Mucosa of rectum (tissue), 2 donors: ENCODE results near the gene FRRS1L.

Source experiments
- H3K27ac ChIP-seq, 2 donors: one replicate each; pipeline ENCODE4 v1.7.0; 2013; ENCODE audit warnings: inconsistent platforms in 2 of 2, low read depth in 2 of 2, low read length in 2 of 2
- H3K27me3 ChIP-seq, 2 donors: one replicate each; pipeline ENCODE4 v1.7.0; 2013; ENCODE audit warnings: low read length in 2 of 2; ENCODE audit not compliant: control insufficient read depth in 2 of 2, insufficient read depth in 2 of 2
- H3K36me3 ChIP-seq, 2 donors: one replicate each; pipeline ENCODE4 v1.7.0; 2013; ENCODE audit warnings: low read length in 2 of 2; ENCODE audit not compliant: control insufficient read depth in 2 of 2, insufficient read depth in 2 of 2
- H3K4me1 ChIP-seq, 2 donors: one replicate each; pipeline ENCODE4 v1.7.0; 2013; ENCODE audit warnings: low read length in 2 of 2, mild to moderate bottlenecking in 1 of 2; ENCODE audit not compliant: control insufficient read depth in 2 of 2, insufficient read depth in 2 of 2
- H3K4me3 ChIP-seq, 2 donors: one replicate each; pipeline ENCODE4 v1.7.0; 2013; ENCODE audit warnings: low read length in 2 of 2
- H3K9ac ChIP-seq, 2 donors: one replicate each; pipeline ENCODE4 v1.7.0; 2013; ENCODE audit warnings: low read length in 2 of 2, low read depth in 1 of 2, mild to moderate bottlenecking in 1 of 2
- H3K9me3 ChIP-seq, 2 donors: one replicate each; pipeline ENCODE4 v1.7.0; 2013; ENCODE audit warnings: low read length in 2 of 2; ENCODE audit not compliant: control insufficient read depth in 2 of 2
- donor health status: healthy.
- donor health status: Normal muscosa, but diverticular disease.

Gene FRRS1L

DNA sequence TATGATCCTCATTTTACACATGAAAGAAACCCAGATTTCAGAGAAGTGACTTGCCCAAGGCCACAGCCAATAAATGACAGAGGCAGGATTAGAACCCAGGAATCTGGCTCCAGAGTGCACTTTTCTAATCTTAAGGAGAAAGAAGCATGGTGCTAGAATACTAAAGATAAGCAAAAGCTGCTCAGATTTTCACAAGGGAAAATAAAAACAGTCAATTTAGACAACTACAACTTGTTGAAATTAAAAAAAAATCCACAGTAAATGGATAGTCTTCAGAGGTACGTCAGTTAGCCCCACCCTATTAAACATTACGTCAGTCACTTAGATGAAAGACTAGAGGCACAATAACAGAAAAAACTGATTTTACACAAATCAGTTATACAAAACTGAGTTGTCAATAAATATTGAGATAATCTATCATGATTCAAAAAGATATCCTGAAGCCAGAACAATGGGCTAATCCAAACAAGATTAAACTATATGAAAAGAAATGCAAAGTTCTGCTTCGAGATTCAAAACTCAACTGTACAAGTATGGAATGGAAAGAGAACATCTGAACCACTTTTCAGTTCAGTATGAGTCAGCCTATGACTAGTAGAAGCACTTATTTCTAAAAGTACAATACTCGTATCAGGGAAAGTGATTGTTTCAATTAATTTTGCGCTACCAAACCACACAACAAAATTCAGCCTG, 56.6 kb downstream of the FRRS1L start:
- H3K27ac ChIP-seq: peak overlapping the region in 1 of 2 donors; percentile 4
- no peaks in the 10 kb centered on the region for H3K27me3 ChIP-seq
- H3K4me1 ChIP-seq: peaks cover 0 to 2% of the 10 kb centered on the region in 2 donors

DNA sequence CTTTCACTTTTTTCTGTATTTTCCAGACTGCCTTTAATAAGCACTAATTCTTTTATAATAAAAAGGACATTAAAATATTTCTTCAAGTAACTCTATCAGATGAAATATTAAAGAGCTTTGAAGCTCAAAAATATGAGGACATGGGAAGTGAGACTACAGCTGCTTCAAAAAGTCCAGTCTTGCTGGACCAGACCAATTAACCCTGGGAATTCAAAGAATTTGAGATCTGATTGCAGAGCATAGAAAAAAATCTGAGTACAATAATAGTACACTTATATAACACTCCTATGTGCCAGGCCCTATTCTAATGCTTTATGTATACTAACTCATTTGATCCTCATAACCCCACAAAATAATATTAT, 57.1 kb downstream of the FRRS1L start:
- Histone ChIP-seq H3K36me3 (no peaks in the 10 kb centered on the region), H3K9ac (no peak overlapping the region), H3K27ac (peak overlapping the region in 1 of 2 donors; percentile 4), H3K4me3 (no peak overlapping the region), H3K4me1 (peaks cover 0 to 2% of the 10 kb centered on the region in 2 donors), H3K9me3 (no peaks in the 10 kb centered on the region), H3K27me3 (no peaks in the 10 kb centered on the region)

More for the DNA sequence above, 56.6 kb downstream of the FRRS1L start:
- H3K36me3 ChIP-seq: no peaks in the 10 kb centered on the region
- H3K9me3 ChIP-seq: no peaks in the 10 kb centered on the region
- no peak overlapping the region for H3K9ac ChIP-seq
- no peak overlapping the region for H3K4me3 ChIP-seq

DNA sequence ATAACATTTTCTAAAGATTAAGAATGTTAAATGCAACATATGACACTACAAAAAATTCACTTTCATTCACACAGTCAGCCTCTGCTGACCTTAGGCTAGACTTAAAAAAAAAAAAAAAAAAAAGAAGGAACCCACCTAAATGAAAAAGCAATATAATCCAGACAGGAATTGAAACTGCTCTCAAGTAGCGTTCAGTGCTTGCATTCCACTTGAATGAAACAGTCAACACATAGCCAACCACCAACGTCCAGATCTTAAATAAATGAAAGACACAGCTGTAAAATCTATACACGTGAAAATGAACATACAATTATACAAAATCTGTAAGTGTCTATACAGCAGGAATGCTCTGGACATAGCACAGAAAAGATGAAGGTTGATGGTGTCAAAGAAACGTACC, 58.7 kb downstream of the FRRS1L start:
- Histone ChIP-seq H3K27ac (no peak overlapping the region), H3K9me3 (no peaks in the 10 kb centered on the region), H3K36me3 (peaks cover 2% of the 10 kb centered on the region in 2 donors), H3K4me3 (no peak overlapping the region), H3K9ac (no peak overlapping the region), H3K4me1 (peaks cover 0 to 2% of the 10 kb centered on the region in 2 donors), H3K27me3 (no peaks in the 10 kb centered on the region)

DNA sequence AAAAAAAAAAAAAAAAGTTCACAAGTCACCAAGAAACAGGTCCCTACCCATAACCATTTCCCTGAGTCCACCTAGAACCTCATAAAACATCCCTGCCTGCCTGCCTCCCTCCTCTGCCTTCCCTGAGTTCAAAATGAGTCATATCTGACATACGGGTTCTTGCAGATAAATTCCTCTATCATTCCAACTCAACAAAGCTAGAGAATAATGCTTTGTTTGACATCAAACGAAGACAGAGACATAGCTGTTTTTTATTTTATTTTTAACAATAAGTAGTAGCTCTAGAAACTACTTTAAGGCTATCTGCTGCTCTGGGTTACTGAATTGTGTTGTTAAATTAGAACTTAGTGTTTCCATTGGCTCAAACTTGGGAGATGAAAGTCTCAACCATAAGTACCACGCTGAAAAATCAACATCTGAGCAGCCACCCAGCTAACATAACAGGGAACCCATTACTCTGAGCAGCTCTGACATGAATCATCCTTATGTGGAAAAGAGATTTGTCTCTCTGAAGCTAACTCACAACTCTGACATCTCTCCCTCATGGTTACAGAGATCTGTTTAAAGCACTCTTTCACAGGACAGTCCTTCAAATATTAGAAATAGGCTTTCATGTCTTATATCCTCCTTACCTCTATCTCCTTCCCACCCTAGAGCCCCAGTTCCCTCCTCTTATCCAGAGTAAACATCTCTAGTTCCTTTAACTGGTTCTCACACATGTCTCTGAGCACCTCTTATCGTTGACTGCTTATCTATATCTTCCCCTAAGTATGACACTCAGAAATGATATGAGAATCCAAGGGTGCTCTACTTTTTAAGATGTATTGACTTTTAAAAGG, 59.4 kb downstream of the FRRS1L start:
- Histone ChIP-seq H3K4me3 (no peak overlapping the region), H3K4me1 (peaks cover 0 to 2% of the 10 kb centered on the region in 2 donors), H3K9me3 (no peaks in the 10 kb centered on the region), H3K27me3 (no peaks in the 10 kb centered on the region), H3K36me3 (peaks cover 2 to 3% of the 10 kb centered on the region in 2 donors), H3K27ac (no peak overlapping the region), H3K9ac (no peak overlapping the region)

DNA sequence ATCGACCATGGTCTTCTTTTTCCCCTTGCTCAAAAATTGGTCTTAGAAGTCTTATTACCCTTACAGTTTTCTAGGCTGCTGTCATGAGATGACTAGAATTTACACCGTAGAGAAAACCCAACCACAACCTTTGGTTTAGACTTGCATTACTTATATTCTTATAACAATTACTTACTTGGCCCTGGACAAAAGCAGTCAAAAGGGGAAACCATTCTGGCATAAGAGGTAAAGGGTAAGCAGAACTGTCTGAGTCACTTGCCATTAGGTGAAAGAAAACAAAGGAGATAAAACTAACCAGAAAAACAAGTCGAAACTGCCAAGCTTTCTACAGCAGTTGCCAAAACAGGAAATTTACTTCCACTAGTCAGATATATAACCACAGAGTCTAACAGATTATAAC, 65.2 kb downstream of the FRRS1L start:
- H3K9ac ChIP-seq: no peak overlapping the region
- no peaks in the 10 kb centered on the region for H3K27me3 ChIP-seq
- peaks cover 0 to 3% of the 10 kb centered on the region in 2 donors for H3K4me1 ChIP-seq
- no peaks in the 10 kb centered on the region for H3K9me3 ChIP-seq
- no peak overlapping the region for H3K4me3 ChIP-seq
- peaks cover 2 to 7% of the 10 kb centered on the region in 2 donors for H3K36me3 ChIP-seq
- H3K27ac ChIP-seq: peak overlapping the region in 1 of 2 donors; percentile 11

DNA sequence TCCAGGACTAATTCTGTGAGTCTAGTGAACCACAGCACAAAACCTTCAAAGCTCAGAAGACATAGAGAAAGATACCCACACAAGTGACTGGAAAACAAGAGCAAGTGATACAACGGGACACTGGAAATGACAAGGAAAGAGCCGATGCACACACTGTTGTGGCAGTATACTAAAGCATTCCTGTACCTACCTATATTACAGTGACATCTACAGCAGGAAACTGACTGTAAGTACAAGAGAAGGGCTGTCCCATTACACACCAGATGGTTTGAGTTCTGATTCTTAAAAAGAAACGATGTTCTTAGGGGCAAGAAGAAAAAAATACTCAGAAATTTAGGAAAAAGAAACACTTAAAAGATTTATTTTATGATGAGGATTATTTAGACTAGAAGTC, 65.8 kb downstream of the FRRS1L start:
- Histone ChIP-seq H3K36me3 (peaks cover 2 to 7% of the 10 kb centered on the region in 2 donors), H3K4me3 (no peak overlapping the region), H3K9ac (no peak overlapping the region), H3K27ac (peak overlapping the region in 1 of 2 donors; percentile 11), H3K27me3 (no peaks in the 10 kb centered on the region), H3K4me1 (peaks cover 0 to 3% of the 10 kb centered on the region in 2 donors), H3K9me3 (no peaks in the 10 kb centered on the region)

DNA sequence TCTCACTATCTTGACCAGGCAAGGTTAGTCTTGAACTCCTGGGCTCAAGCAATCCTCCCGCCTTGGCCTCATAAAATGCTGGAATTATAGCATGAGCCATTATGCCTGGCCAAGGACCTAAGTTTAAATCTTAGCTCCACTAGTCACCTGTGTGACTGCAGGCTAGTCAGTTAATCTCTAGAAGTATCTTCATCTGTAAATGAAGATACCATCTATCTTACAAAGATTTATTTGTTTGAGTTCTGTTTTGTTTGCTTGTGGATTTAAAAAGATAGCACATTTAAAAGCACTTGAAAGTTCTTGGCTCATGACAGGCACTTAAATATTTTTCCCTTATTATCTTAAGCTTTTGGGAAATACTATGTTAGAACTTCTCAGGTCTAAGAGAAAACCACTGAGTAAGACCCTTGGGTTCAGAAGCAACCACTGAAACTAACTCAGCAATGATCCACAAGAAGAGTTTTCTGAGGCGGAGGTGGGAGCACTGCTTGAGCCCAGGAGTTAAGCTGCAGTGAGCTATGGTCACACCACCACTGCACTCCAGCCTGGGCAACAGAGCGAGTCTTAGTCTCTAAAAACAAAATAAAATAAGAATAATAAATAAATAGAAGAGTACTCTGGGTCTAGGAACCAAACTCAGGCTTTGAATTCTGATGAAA, 66.4 kb downstream of the FRRS1L start:
- no peaks in the 10 kb centered on the region for H3K9me3 ChIP-seq
- H3K27ac ChIP-seq: no peak overlapping the region
- peaks cover 2 to 7% of the 10 kb centered on the region in 2 donors for H3K36me3 ChIP-seq
- no peaks in the 10 kb centered on the region for H3K27me3 ChIP-seq
- peaks cover 0 to 3% of the 10 kb centered on the region in 2 donors for H3K4me1 ChIP-seq
- no peak overlapping the region for H3K9ac ChIP-seq
- H3K4me3 ChIP-seq: no peak overlapping the region

DNA sequence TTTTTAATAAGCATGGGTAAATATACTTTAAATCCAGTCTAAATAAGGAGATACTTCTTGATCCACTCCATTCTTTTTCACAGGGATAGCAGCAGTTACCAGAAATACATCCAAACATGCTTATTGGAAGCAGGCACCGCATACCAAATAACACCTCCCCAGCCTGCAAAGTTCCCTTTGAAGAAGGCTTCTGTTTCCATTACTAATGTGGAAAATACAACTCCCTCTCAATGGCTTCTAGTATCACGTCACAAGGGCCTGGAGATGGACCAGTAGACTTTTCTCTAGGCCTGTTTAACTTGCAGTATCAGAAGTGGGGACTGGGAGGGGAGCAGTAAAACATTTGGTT, 68.1 kb downstream of the FRRS1L start:
- peaks cover 10 to 12% of the 10 kb centered on the region in 2 donors for H3K36me3 ChIP-seq
- no peaks in the 10 kb centered on the region for H3K9me3 ChIP-seq
- no peak overlapping the region for H3K27ac ChIP-seq
- H3K9ac ChIP-seq: no peak overlapping the region
- H3K4me3 ChIP-seq: no peak overlapping the region
- no peaks in the 10 kb centered on the region for H3K27me3 ChIP-seq
- peaks cover 0 to 3% of the 10 kb centered on the region in 2 donors for H3K4me1 ChIP-seq

DNA sequence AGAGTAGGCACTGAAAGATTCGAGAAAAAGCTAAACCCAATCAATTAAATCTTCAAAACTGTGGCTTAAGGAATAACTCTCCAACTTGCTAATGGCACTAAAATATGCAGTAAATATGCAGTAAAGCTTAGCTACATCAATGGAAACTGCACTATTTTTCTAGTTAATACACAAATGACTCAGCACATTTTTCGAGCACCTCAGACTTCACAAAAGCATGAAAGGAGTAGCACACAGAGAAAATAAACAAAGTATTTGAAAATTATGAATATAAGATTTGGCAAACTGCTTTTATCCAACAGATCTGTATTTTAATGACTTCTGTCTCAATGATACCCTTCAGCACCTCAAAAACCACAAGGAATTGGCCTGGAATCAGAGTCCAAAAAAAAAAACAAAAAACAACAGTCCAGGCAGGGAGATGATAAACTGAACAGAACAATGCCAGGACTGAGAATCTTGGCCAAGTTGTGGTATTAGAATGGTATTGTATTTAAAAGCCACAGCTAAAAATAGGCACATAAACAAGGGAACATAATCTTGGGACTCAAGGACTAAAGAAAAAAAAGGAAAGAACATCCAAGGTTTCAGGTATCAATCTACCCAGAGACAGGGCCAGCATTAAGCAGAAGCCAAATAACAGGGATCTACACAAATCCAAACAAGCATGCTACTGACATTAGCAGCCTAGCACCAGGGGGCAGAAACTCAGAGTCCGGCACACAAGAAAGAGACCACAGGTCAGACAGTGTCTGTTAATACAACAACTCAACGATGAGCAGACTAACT, 68.7 kb downstream of the FRRS1L start:
- Histone ChIP-seq H3K4me3 (no peak overlapping the region), H3K4me1 (peaks cover 0 to 3% of the 10 kb centered on the region in 2 donors), H3K36me3 (peaks cover 9 to 12% of the 10 kb centered on the region in 2 donors), H3K9me3 (no peaks in the 10 kb centered on the region), H3K27me3 (no peaks in the 10 kb centered on the region), H3K9ac (no peak overlapping the region), H3K27ac (no peak overlapping the region)
